CD4-positive, alpha-beta memory T cell (primary cell): ENCODE data around the gene FGFBP1. TPM values are rescaled to one million over a fixed set of nuclear protein-coding genes. Genes with fewer than 3 reads are reported as not detected.

ENCODE experiments used
- CTCF ChIA-PET: fragments of 350-600 bp; sonication (Branson Sonifier 250); formaldehyde crosslinking; loops from one replicate; lab custom pipeline; 2021; ENCODE audit warnings: inconsistent platforms; ENCODE audit not compliant: partially characterized antibody; lab: Charles Lee
- POLR2A ChIA-PET: fragments of 350-600 bp; sonication (Branson Sonifier 250); formaldehyde crosslinking; loops from one replicate; lab custom pipeline; 2021; ENCODE audit not compliant: partially characterized antibody; lab: Charles Lee
- DNase-seq, 5 donors: peaks; one replicate each; pipeline versions ENCODE4 v3.0.0 to v3.0.0-alpha.2; 2020 to 2022; ENCODE audit warnings: mixed read lengths in 1 of 5
- H3K27ac ChIP-seq: one replicate; pipeline ENCODE4 v1.7.0; 2013; ENCODE audit warnings: low read depth, low read length
- H3K27me3 ChIP-seq: 2 replicates; pipeline ENCODE4 v1.7.0; 2013; ENCODE audit warnings: mild to moderate bottlenecking, low read length, moderate library complexity; ENCODE audit not compliant: insufficient read depth
- H3K36me3 ChIP-seq: 2 replicates; pipeline ENCODE4 v1.7.0; 2013; ENCODE audit warnings: mild to moderate bottlenecking, low read length, moderate library complexity; ENCODE audit not compliant: insufficient read depth
- H3K4me1 ChIP-seq: 2 replicates; pipeline ENCODE4 v1.7.0; 2013; ENCODE audit warnings: mild to moderate bottlenecking, low read length, moderate library complexity; ENCODE audit not compliant: insufficient read depth
- H3K4me3 ChIP-seq, 2 donors: one replicate each; pipeline ENCODE4 v1.7.0; 2013; ENCODE audit warnings: low read length in 2 of 2, mild to moderate bottlenecking in 1 of 2
- H3K9me3 ChIP-seq, 2 donors: one replicate each; pipeline ENCODE4 v1.7.0; 2013; ENCODE audit warnings: low read length in 2 of 2, control low read depth in 1 of 2; ENCODE audit not compliant: control insufficient read depth in 1 of 2
- H3K27ac Mint-ChIP-seq, 7 donors: one replicate each; pipeline ENCODE4 v1.8.0; 2020 to 2021; ENCODE audit warnings: mixed read lengths in 7 of 7, mild to moderate bottlenecking in 6 of 7, inconsistent platforms in 3 of 7, moderate library complexity in 3 of 7
- H3K27me3 Mint-ChIP-seq, 2 donors: one replicate each; pipeline ENCODE4 v1.8.0; 2020 to 2021; ENCODE audit warnings: mixed read lengths in 2 of 2
- H3K36me3 Mint-ChIP-seq, 2 donors: one replicate each; pipeline ENCODE4 v1.8.0; 2020 to 2021; ENCODE audit warnings: mixed read lengths in 2 of 2, inconsistent platforms in 1 of 2, mild to moderate bottlenecking in 1 of 2
- H3K4me1 Mint-ChIP-seq, 4 donors: one replicate each; pipeline ENCODE4 v1.8.0; 2020 to 2021; ENCODE audit warnings: mixed read lengths in 4 of 4, mild to moderate bottlenecking in 1 of 4
- H3K4me3 Mint-ChIP-seq, 8 donors: one replicate each; pipeline ENCODE4 v1.8.0; 2020 to 2021; ENCODE audit warnings: mixed read lengths in 8 of 8, mild to moderate bottlenecking in 7 of 8, moderate library complexity in 6 of 8, inconsistent platforms in 3 of 8
- H3K9me3 Mint-ChIP-seq, 8 donors: one replicate each; pipeline ENCODE4 v1.8.0; 2020 to 2021; ENCODE audit warnings: mixed read lengths in 8 of 8, mild to moderate bottlenecking in 5 of 8, inconsistent platforms in 3 of 8, moderate library complexity in 1 of 8
- intact Hi-C: fragments of 100-400 bp; cut with micrococcal nuclease; formaldehyde crosslinking; loops from one replicate; pipeline ENCODE4 v1.15.1; 2023
- polyA plus RNA-seq, 2 donors: library from polyadenylated mRNA; unstranded; fragments of 300-500 nt; fragmentation: Illumina TruSeq; gene quantifications; one replicate each; pipeline ENCODE4 v1.2.3, GENCODE V29; 2021
- total RNA-seq, 2 experiments: library from RNA; stranded (reverse); gene quantifications; one replicate each; pipeline ENCODE4 v1.2.3, GENCODE V29; 2021

The FGFBP1 gene
- total and polyA plus RNA-seq, 4 experiments from 2014 or later, result not detected

GRCh38 chr4:15961781-15962510, 23.4 kb upstream of the FGFBP1 start:
- H3K4me3 ChIP-seq, result no peak overlapping the region
- peaks cover 7 to 11% of the 10 kb centered on the region in 2 donors for H3K27me3 Mint-ChIP-seq

GRCh38 chr4:15958562-15958961, 20.0 kb upstream of the FGFBP1 start:
- no peak for DNase-seq
- ChIA-PET CTCF (interaction anchor here (0.8 to 1.1 kb wide), 3 partner anchors 15 to 1708 kb away, joined by 3 read pairs; no protein-coding TSS in a partner anchor), POLR2A (no interaction called here)
- Histone ChIP-seq H3K9me3 (no peaks in the 10 kb centered on the region), H3K4me1 (no peaks in the 10 kb centered on the region), H3K27me3 (no peaks in the 10 kb centered on the region), H3K27ac (no peak overlapping the region), H3K36me3 (no peaks in the 10 kb centered on the region), H3K4me3 (no peak overlapping the region)
- Mint-ChIP-seq H3K9me3 (no peaks in the 10 kb centered on the region), H3K4me1 (peaks cover 0 to 10% (median 7%) of the 10 kb centered on the region in 4 donors), H3K36me3 (no peaks in the 10 kb centered on the region), H3K27ac (no peak overlapping the region), H3K27me3 (peaks cover 6 to 8% of the 10 kb centered on the region in 2 donors), H3K4me3 (no peak overlapping the region)
- intact Hi-C loops, result no loop called here

More at GRCh38 chr4:15961781-15962510, 23.4 kb upstream of the FGFBP1 start:
- Mint-ChIP-seq H3K36me3 (no peaks in the 10 kb centered on the region), H3K4me3 (peak overlapping the region in 2 of 8 donors; percentile 39 to 70), H3K9me3 (peaks cover 0 to 7% (median 2%) of the 10 kb centered on the region in 8 donors), H3K4me1 (peaks cover 0 to 6% (median 5%) of the 10 kb centered on the region in 4 donors), H3K27ac (peak overlapping the region in 2 of 7 donors; percentile 3 to 48)
- intact Hi-C loops, result no loop called here
- no peak overlapping the region for H3K27ac ChIP-seq
- no peaks in the 10 kb centered on the region for H3K4me1 ChIP-seq
- no peaks in the 10 kb centered on the region for H3K9me3 ChIP-seq
- no peaks in the 10 kb centered on the region for H3K36me3 ChIP-seq
- DNase-seq, result no peak
- ChIA-PET POLR2A (no interaction called here), CTCF (interaction anchor here (1.1 to 1.3 kb wide), 2 partner anchors 10 to 157 kb away, joined by 3 read pairs; no protein-coding TSS in a partner anchor)
- no peaks in the 10 kb centered on the region for H3K27me3 ChIP-seq

- Histone ChIP-seq H3K27me3 (no peaks in the 10 kb centered on the region), H3K36me3 (no peaks in the 10 kb centered on the region), H3K4me1 (no peaks in the 10 kb centered on the region), H3K9me3 (no peaks in the 10 kb centered on the region), H3K4me3 (no peak overlapping the region), H3K27ac (no peak overlapping the region)
- H3K27ac Mint-ChIP-seq, result no peak overlapping the region
- H3K4me1 Mint-ChIP-seq, result peaks cover 0 to 5% (median 3%) of the 10 kb centered on the region in 4 donors
- CTCF ChIA-PET, result interaction anchor here (0.5 to 3.0 kb wide), 16 partner anchors 14 to 724 kb away, joined by 3 to 30 read pairs (median 3); partner anchors contain the start of gene FGFBP1
- no peaks in the 10 kb centered on the region for H3K36me3 Mint-ChIP-seq
- peaks cover 6 to 8% of the 10 kb centered on the region in 2 donors for H3K27me3 Mint-ChIP-seq
- POLR2A ChIA-PET, result no interaction called here
- intact Hi-C loops, result loop anchor here (1.0 to 2.0 kb wide), 3 partner anchors 74 to 478 kb away; no protein-coding TSS in a partner anchor
- H3K4me3 Mint-ChIP-seq, result no peak overlapping the region
- DNase-seq, result peak; percentile 57 to 75 (median 65)
- H3K9me3 Mint-ChIP-seq, result no peaks in the 10 kb centered on the region
Measured at GRCh38 chr4:15956179-15956850, 17.8 kb upstream of the FGFBP1 start.

GRCh38 chr4:15955670-15956069, 17.1 kb upstream of the FGFBP1 start:
- Histone ChIP-seq H3K27me3 (no peaks in the 10 kb centered on the region), H3K4me1 (no peaks in the 10 kb centered on the region), H3K27ac (no peak overlapping the region), H3K36me3 (no peaks in the 10 kb centered on the region), H3K9me3 (no peaks in the 10 kb centered on the region), H3K4me3 (no peak overlapping the region)
- Mint-ChIP-seq H3K27me3 (peaks cover 6 to 8% of the 10 kb centered on the region in 2 donors), H3K4me1 (peaks cover 0 to 4% (median 3%) of the 10 kb centered on the region in 4 donors), H3K36me3 (no peaks in the 10 kb centered on the region), H3K9me3 (no peaks in the 10 kb centered on the region), H3K4me3 (no peak overlapping the region), H3K27ac (no peak overlapping the region)
- no peak for DNase-seq
- intact Hi-C loops, result loop anchor here (1.0 to 2.0 kb wide), 3 partner anchors 73 to 477 kb away; no protein-coding TSS in a partner anchor
- ChIA-PET POLR2A (no interaction called here), CTCF (interaction anchor here (0.5 to 3.0 kb wide), 15 partner anchors 13 to 723 kb away, joined by 3 to 30 read pairs (median 3); partner anchors contain the start of gene FGFBP1)

GRCh38 chr4:15953625-15954024, 15.1 kb upstream of the FGFBP1 start:
- no peak overlapping the region for H3K27ac ChIP-seq
- no peaks in the 10 kb centered on the region for H3K27me3 ChIP-seq
- H3K27me3 Mint-ChIP-seq, result peaks cover 0 to 7% of the 10 kb centered on the region in 2 donors
- no peak overlapping the region for H3K4me3 Mint-ChIP-seq
- no peaks in the 10 kb centered on the region for H3K36me3 Mint-ChIP-seq
- no peak overlapping the region for H3K4me3 ChIP-seq
- no peak for DNase-seq
- ChIA-PET POLR2A (no interaction called here), CTCF (interaction anchor here (1.6 to 1.9 kb wide), 3 partner anchors 10 to 221 kb away, joined by 5 to 6 read pairs (median 6); no protein-coding TSS in a partner anchor)
- no peaks in the 10 kb centered on the region for H3K4me1 ChIP-seq
- H3K9me3 ChIP-seq, result no peaks in the 10 kb centered on the region
- H3K36me3 ChIP-seq, result no peaks in the 10 kb centered on the region
- intact Hi-C loops, result no loop called here
- no peak overlapping the region for H3K27ac Mint-ChIP-seq
- H3K9me3 Mint-ChIP-seq, result no peaks in the 10 kb centered on the region
- peaks cover 0 to 4% (median 3%) of the 10 kb centered on the region in 4 donors for H3K4me1 Mint-ChIP-seq

GRCh38 chr4:15951781-15952180, 13.2 kb upstream of the FGFBP1 start:
- Mint-ChIP-seq H3K36me3 (no peaks in the 10 kb centered on the region), H3K9me3 (no peaks in the 10 kb centered on the region), H3K27ac (no peak overlapping the region), H3K4me1 (peaks cover 0 to 4% (median 3%) of the 10 kb centered on the region in 4 donors), H3K27me3 (peaks cover 0 to 5% of the 10 kb centered on the region in 2 donors), H3K4me3 (no peak overlapping the region)
- Histone ChIP-seq H3K4me1 (no peaks in the 10 kb centered on the region), H3K27ac (no peak overlapping the region), H3K27me3 (no peaks in the 10 kb centered on the region), H3K36me3 (no peaks in the 10 kb centered on the region), H3K9me3 (no peaks in the 10 kb centered on the region), H3K4me3 (no peak overlapping the region)
- ChIA-PET POLR2A (no interaction called here), CTCF (interaction anchor here (1.4 to 1.9 kb wide), 2 partner anchors 9 to 219 kb away, joined by 3 to 6 read pairs; no protein-coding TSS in a partner anchor)
- DNase-seq, result no peak
- intact Hi-C loops, result no loop called here

GRCh38 chr4:15948826-15949225, 10.3 kb upstream of the FGFBP1 start:
- Mint-ChIP-seq H3K4me1 (no peaks in the 10 kb centered on the region), H3K4me3 (no peak overlapping the region), H3K36me3 (no peaks in the 10 kb centered on the region), H3K9me3 (no peaks in the 10 kb centered on the region), H3K27ac (no peak overlapping the region), H3K27me3 (peaks cover 2% of the 10 kb centered on the region in 2 donors)
- CTCF ChIA-PET, result interaction anchor here (1.2 kb wide), 1 partner anchor 143 kb away, joined by 4 read pairs; no protein-coding TSS in a partner anchor
- Histone ChIP-seq H3K27me3 (no peaks in the 10 kb centered on the region), H3K4me3 (no peak overlapping the region), H3K36me3 (no peaks in the 10 kb centered on the region), H3K9me3 (no peaks in the 10 kb centered on the region), H3K4me1 (no peaks in the 10 kb centered on the region), H3K27ac (no peak overlapping the region)
- no peak for DNase-seq
- intact Hi-C loops, result no loop called here
- POLR2A ChIA-PET, result no interaction called here
